SK-N-SH treated with all-trans-retinoic acid at 6 μM for 48 hours (cell line): ENCODE data around the gene PAQR9.

Experiments
- ATAC-seq: fragments of 200-7000 bp; cut with Tn5 transposase; 3 replicates; pipeline ENCODE4 v1.9.1; 2020; ENCODE audit warnings: mild to moderate bottlenecking, moderate library complexity
- ARNTL ChIP-seq: fragments of 450-650 bp; formaldehyde crosslinking; IDR thresholded peaks from 2 replicates; pipeline ENCODE4 v1.5.0; 2020; ENCODE audit warnings: low read depth, mild to moderate bottlenecking, moderate library complexity, borderline replicate concordance
- BACH2 ChIP-seq: fragments of 250-450 bp; sonication (Bioruptor Pico); IDR thresholded peaks from 2 replicates; pipeline ENCODE4 v1.9.0; 2021; ENCODE audit warnings: mild to moderate bottlenecking, borderline replicate concordance
- CREB5 ChIP-seq: fragments of 250-450 bp; sonication (Bioruptor Pico); IDR thresholded peaks from 2 replicates; pipeline ENCODE4 v1.5.1; 2020; ENCODE audit warnings: low read depth, mild to moderate bottlenecking, moderate library complexity
- CSDC2 ChIP-seq: fragments of 250-450 bp; sonication (Bioruptor Pico); IDR thresholded peaks from 2 replicates; pipeline ENCODE4 v1.5.0; 2020; ENCODE audit warnings: mild to moderate bottlenecking, moderate library complexity
- CSRNP3 ChIP-seq: fragments of 250-450 bp; sonication (Bioruptor Pico); IDR thresholded peaks from 2 replicates; pipeline ENCODE4 v1.5.1; 2021; ENCODE audit warnings: mild to moderate bottlenecking, moderate library complexity
- ESRRG ChIP-seq: fragments of 250-450 bp; sonication (Bioruptor Pico); IDR thresholded peaks from 2 replicates; pipeline ENCODE4 v1.6.1; 2021; ENCODE audit warnings: mild to moderate bottlenecking
- GLIS3 ChIP-seq: fragments of 250-450 bp; sonication (Bioruptor Pico); IDR thresholded peaks from 2 replicates; pipeline ENCODE4 v1.5.0; 2020; ENCODE audit warnings: mild to moderate bottlenecking, moderate library complexity
- OSR1 ChIP-seq: fragments of 250-450 bp; sonication (Bioruptor Pico); IDR thresholded peaks from 2 replicates; pipeline ENCODE4 v1.8.0; 2022; ENCODE audit warnings: moderate library complexity, mild to moderate bottlenecking, inconsistent platforms
- PATZ1 ChIP-seq: fragments of 250-450 bp; sonication (Bioruptor Pico); IDR thresholded peaks from 2 replicates; pipeline ENCODE4 v1.8.0; 2020; ENCODE audit warnings: mild to moderate bottlenecking, moderate library complexity, borderline replicate concordance
- POU6F1 ChIP-seq: fragments of 250-450 bp; sonication (Bioruptor Pico); IDR thresholded peaks from 2 replicates; pipeline ENCODE4 v1.8.0; 2021; ENCODE audit warnings: low read depth, mild to moderate bottlenecking, moderate library complexity, borderline replicate concordance
- PPARA ChIP-seq: fragments of 250-450 bp; sonication (Bioruptor Pico); IDR thresholded peaks from 2 replicates; pipeline ENCODE4 v1.5.0; 2020; ENCODE audit warnings: mild to moderate bottlenecking, borderline replicate concordance
- RARB ChIP-seq: fragments of 250-450 bp; sonication (Bioruptor Pico); IDR thresholded peaks from 2 replicates; pipeline ENCODE4 v1.8.0; 2021; ENCODE audit warnings: mild to moderate bottlenecking, moderate library complexity
- SNAI2 ChIP-seq: fragments of 250-450 bp; sonication (Bioruptor Pico); IDR thresholded peaks from 2 replicates; pipeline ENCODE4 v1.5.0; 2020; ENCODE audit warnings: mild to moderate bottlenecking, moderate library complexity
- TCF4 ChIP-seq: fragments of 250-450 bp; sonication (Bioruptor Pico); IDR thresholded peaks from 2 replicates; pipeline ENCODE4 v1.8.0; 2021; ENCODE audit warnings: mild to moderate bottlenecking, moderate library complexity, borderline replicate concordance
- TOX ChIP-seq: fragments of 250-450 bp; sonication (Bioruptor Pico); IDR thresholded peaks from 2 replicates; pipeline ENCODE4 v1.8.0; 2021; ENCODE audit warnings: mild to moderate bottlenecking, moderate library complexity, borderline replicate concordance
- TSHZ2 ChIP-seq: fragments of 250-450 bp; sonication (Bioruptor Pico); IDR thresholded peaks from 2 replicates; pipeline ENCODE4 v1.5.0; 2020; ENCODE audit warnings: mild to moderate bottlenecking, moderate library complexity
- ZC3H10 ChIP-seq: fragments of 250-450 bp; sonication (Bioruptor Pico); IDR thresholded peaks from 2 replicates; pipeline ENCODE4 v1.5.1; 2021; ENCODE audit warnings: mild to moderate bottlenecking, moderate library complexity
- ZFP30 ChIP-seq: fragments of 450-650 bp; formaldehyde crosslinking; IDR thresholded peaks from 2 replicates; pipeline ENCODE4 v1.5.0; 2022; ENCODE audit warnings: mild to moderate bottlenecking, moderate library complexity
- ZNF565 ChIP-seq: fragments of 450-650 bp; formaldehyde crosslinking; conservative IDR thresholded peaks from 2 replicates; pipeline ENCODE4 v1.5.0; 2020; ENCODE audit warnings: low read depth, mild to moderate bottlenecking, moderate library complexity
- ZNF70 ChIP-seq: fragments of 450-650 bp; formaldehyde crosslinking; IDR thresholded peaks from 2 replicates; pipeline ENCODE4 v1.5.0; 2020; ENCODE audit warnings: mild to moderate bottlenecking, moderate library complexity
- ZNF8 ChIP-seq: fragments of 450-650 bp; formaldehyde crosslinking; IDR thresholded peaks from 2 replicates; pipeline ENCODE4 v1.5.0; 2020; ENCODE audit warnings: mild to moderate bottlenecking, moderate library complexity

Gene PAQR9

GRCh38 chr3:142930463-142930862 lies 33.0 kb downstream of the PAQR9 start:
- no peak for ATAC-seq
- TF ChIP-seq PPARA (CRISPR knock-in tag) (no peak), SNAI2 (no peak), TCF4 (CRISPR knock-in tag) (no peak), BACH2 (CRISPR knock-in tag) (no peak), GLIS3 (CRISPR knock-in tag) (no peak), ZNF565 (CRISPR knock-in tag) (no peak), TSHZ2 (CRISPR knock-in tag) (no peak), CSDC2 (CRISPR knock-in tag) (no peak), ARNTL (CRISPR knock-in tag) (no peak), ZNF70 (CRISPR knock-in tag) (no peak), PATZ1 (CRISPR knock-in tag) (no peak), TOX (CRISPR knock-in tag) (no peak), ZNF8 (CRISPR knock-in tag) (no peak)

- no peak for ATAC-seq
- TF ChIP-seq ZNF70 (CRISPR knock-in tag) (no peak), BACH2 (CRISPR knock-in tag) (no peak), ESRRG (no peak), POU6F1 (CRISPR knock-in tag) (no peak), CSDC2 (CRISPR knock-in tag) (no peak), TOX (CRISPR knock-in tag) (no peak), PATZ1 (CRISPR knock-in tag) (no peak), CSRNP3 (CRISPR knock-in tag) (no peak), ARNTL (CRISPR knock-in tag) (no peak), RARB (CRISPR knock-in tag) (no peak), PPARA (CRISPR knock-in tag) (no peak), GLIS3 (CRISPR knock-in tag) (no peak), TCF4 (CRISPR knock-in tag) (no peak), SNAI2 (no peak)
These were observed 33.6 kb downstream of the PAQR9 start for GRCh38 chr3:142929890-142930289.

GRCh38 chr3:142929109-142929508 lies 34.4 kb downstream of the PAQR9 start:
- TF ChIP-seq ZFP30 (no peak), PATZ1 (CRISPR knock-in tag) (no peak), OSR1 (CRISPR knock-in tag) (no peak), CREB5 (CRISPR knock-in tag) (no peak), ZC3H10 (CRISPR knock-in tag) (no peak), TOX (CRISPR knock-in tag) (no peak), PPARA (CRISPR knock-in tag) (no peak), ZNF565 (CRISPR knock-in tag) (no peak)
- TF ChIP-seq, all 23 proteins: peak for 0
- ATAC-seq, result peak; percentile 78
